Activated naive CD8-positive, alpha-beta T cell treated with anti-CD3 and anti-CD28 coated beads for 36 hours (primary cell): ENCODE measurements around the gene BLVRB. TPM values are rescaled to one million over a fixed set of nuclear protein-coding genes. Genes with fewer than 3 reads are reported as not detected.
"Not testable (repeated sequence)": the region's sequence is repeated elsewhere in the genome, so short reads cannot be mapped to it uniquely, and the experiment has no call there.

Source experiments
- DNase-seq: peaks from one replicate; pipeline ENCODE4 v3.0.0; 2021
- H3K27ac Mint-ChIP-seq: one replicate; pipeline ENCODE4 v1.8.0; 2022; ENCODE audit warnings: mild to moderate bottlenecking, moderate library complexity, mixed read lengths
- H3K27me3 Mint-ChIP-seq: one replicate; pipeline ENCODE4 v1.8.0; 2022; ENCODE audit warnings: mild to moderate bottlenecking, mixed read lengths
- H3K36me3 Mint-ChIP-seq: one replicate; pipeline ENCODE4 v1.8.0; 2021; ENCODE audit warnings: mild to moderate bottlenecking, mixed read lengths
- H3K4me1 Mint-ChIP-seq: one replicate; pipeline ENCODE4 v1.8.0; 2021; ENCODE audit warnings: mixed read lengths
- H3K4me3 Mint-ChIP-seq: one replicate; pipeline ENCODE4 v1.8.0; 2022; ENCODE audit warnings: mild to moderate bottlenecking, moderate library complexity, mixed read lengths
- H3K9me3 Mint-ChIP-seq: one replicate; pipeline ENCODE4 v1.8.0; 2022; ENCODE audit warnings: mixed read lengths
- total RNA-seq, 2 experiments: library from RNA; stranded (reverse); gene quantifications; one replicate each; pipeline ENCODE4 v1.2.3, GENCODE V29; 2021

The BLVRB gene
- total RNA-seq, 2 experiments from 2014 or later = 15.1 to 15.2 TPM

GRCh38 chr19:40500678-40501530 lies 35.4 kb upstream of the BLVRB start:
- not testable (repeated sequence) for H3K9me3 Mint-ChIP-seq, H3K27ac Mint-ChIP-seq, H3K27me3 Mint-ChIP-seq, DNase-seq, H3K4me3 Mint-ChIP-seq, H3K36me3 Mint-ChIP-seq, H3K4me1 Mint-ChIP-seq

- H3K4me3 Mint-ChIP-seq = no peak overlapping the region
- no peak for DNase-seq
- peaks cover 1% of the 10 kb centered on the region for H3K36me3 Mint-ChIP-seq
- H3K9me3 Mint-ChIP-seq = no peaks in the 10 kb centered on the region
- no peak overlapping the region for H3K27ac Mint-ChIP-seq
- H3K27me3 Mint-ChIP-seq = peaks cover 11% of the 10 kb centered on the region
- H3K4me1 Mint-ChIP-seq = no peaks in the 10 kb centered on the region
These were observed 33.8 kb upstream of the BLVRB start for GRCh38 chr19:40499320-40499719.

GRCh38 chr19:40497214-40497613 lies 31.7 kb upstream of the BLVRB start:
- Mint-ChIP-seq H3K4me3 (no peak overlapping the region), H3K27ac (no peak overlapping the region), H3K36me3 (peaks cover 1% of the 10 kb centered on the region), H3K27me3 (peaks cover 3% of the 10 kb centered on the region), H3K9me3 (no peaks in the 10 kb centered on the region), H3K4me1 (no peaks in the 10 kb centered on the region)
- DNase-seq = no peak

- no peak for DNase-seq
- peaks cover 7% of the 10 kb centered on the region for H3K27me3 Mint-ChIP-seq
- peaks cover 1% of the 10 kb centered on the region for H3K36me3 Mint-ChIP-seq
- no peak overlapping the region for H3K4me3 Mint-ChIP-seq
- H3K27ac Mint-ChIP-seq = no peak overlapping the region
- H3K9me3 Mint-ChIP-seq = no peaks in the 10 kb centered on the region
- H3K4me1 Mint-ChIP-seq = no peaks in the 10 kb centered on the region
These were observed 28.8 kb upstream of the BLVRB start for GRCh38 chr19:40494191-40494838.

GRCh38 chr19:40493778-40494177 lies 28.2 kb upstream of the BLVRB start:
- Mint-ChIP-seq H3K36me3 (peaks cover 1% of the 10 kb centered on the region), H3K4me1 (no peaks in the 10 kb centered on the region), H3K27ac (no peak overlapping the region), H3K9me3 (no peaks in the 10 kb centered on the region), H3K4me3 (no peak overlapping the region), H3K27me3 (peaks cover 7% of the 10 kb centered on the region)
- DNase-seq = no peak

GRCh38 chr19:40492274-40492673 lies 26.7 kb upstream of the BLVRB start:
- Mint-ChIP-seq H3K36me3 (no peaks in the 10 kb centered on the region), H3K27me3 (peaks cover 18% of the 10 kb centered on the region), H3K4me1 (peaks cover 4% of the 10 kb centered on the region), H3K27ac (no peak overlapping the region), H3K4me3 (no peak overlapping the region), H3K9me3 (no peaks in the 10 kb centered on the region)
- no peak for DNase-seq

- H3K4me1 Mint-ChIP-seq = peaks cover 4% of the 10 kb centered on the region
- no peaks in the 10 kb centered on the region for H3K9me3 Mint-ChIP-seq
- no peak for DNase-seq
- no peak overlapping the region for H3K27ac Mint-ChIP-seq
- H3K4me3 Mint-ChIP-seq = no peak overlapping the region
- H3K36me3 Mint-ChIP-seq = no peaks in the 10 kb centered on the region
- H3K27me3 Mint-ChIP-seq = peaks cover 24% of the 10 kb centered on the region
These were observed 24.3 kb upstream of the BLVRB start for GRCh38 chr19:40489882-40490230.

GRCh38 chr19:40486017-40486416 lies 20.5 kb upstream of the BLVRB start:
- Mint-ChIP-seq H3K36me3 (no peaks in the 10 kb centered on the region), H3K4me1 (peaks cover 4% of the 10 kb centered on the region), H3K27me3 (peaks cover 25% of the 10 kb centered on the region), H3K9me3 (no peaks in the 10 kb centered on the region), H3K27ac (no peak overlapping the region), H3K4me3 (no peak overlapping the region)
- no peak for DNase-seq

- DNase-seq, H3K9me3 Mint-ChIP-seq, H3K36me3 Mint-ChIP-seq, H3K4me3 Mint-ChIP-seq, H3K4me1 Mint-ChIP-seq, H3K27me3 Mint-ChIP-seq, H3K27ac Mint-ChIP-seq: not testable (repeated sequence)
These were observed 10.5 kb upstream of the BLVRB start for GRCh38 chr19:40475878-40476644.

- no peak overlapping the region for H3K4me3 Mint-ChIP-seq
- no peak for DNase-seq
- no peaks in the 10 kb centered on the region for H3K36me3 Mint-ChIP-seq
- no peaks in the 10 kb centered on the region for H3K4me1 Mint-ChIP-seq
- H3K27me3 Mint-ChIP-seq = no peaks in the 10 kb centered on the region
- H3K27ac Mint-ChIP-seq = no peak overlapping the region
- no peaks in the 10 kb centered on the region for H3K9me3 Mint-ChIP-seq
These were observed 9.2 kb upstream of the BLVRB start for GRCh38 chr19:40474737-40475136.

- no peaks in the 10 kb centered on the region for H3K4me1 Mint-ChIP-seq
- H3K9me3 Mint-ChIP-seq = no peaks in the 10 kb centered on the region
- H3K36me3 Mint-ChIP-seq = no peaks in the 10 kb centered on the region
- H3K4me3 Mint-ChIP-seq = no peak overlapping the region
- DNase-seq = no peak
- H3K27me3 Mint-ChIP-seq = peaks cover 4% of the 10 kb centered on the region
- no peak overlapping the region for H3K27ac Mint-ChIP-seq
These were observed 7.0 kb upstream of the BLVRB start for GRCh38 chr19:40472516-40472915.

- Mint-ChIP-seq H3K4me1 (peaks cover 6% of the 10 kb centered on the region), H3K9me3 (no peaks in the 10 kb centered on the region), H3K27ac (no peak overlapping the region), H3K27me3 (peaks cover 10% of the 10 kb centered on the region), H3K36me3 (no peaks in the 10 kb centered on the region), H3K4me3 (no peak overlapping the region)
- DNase-seq = no peak
These were observed 5.6 kb upstream of the BLVRB start for GRCh38 chr19:40471111-40471510.

GRCh38 chr19:40469011-40469410 lies 3.5 kb upstream of the BLVRB start:
- Mint-ChIP-seq H3K27ac (no peak overlapping the region), H3K9me3 (no peaks in the 10 kb centered on the region), H3K4me1 (peaks cover 20% of the 10 kb centered on the region), H3K36me3 (no peaks in the 10 kb centered on the region), H3K4me3 (no peak overlapping the region), H3K27me3 (peaks cover 10% of the 10 kb centered on the region)
- no peak for DNase-seq

GRCh38 chr19:40466985-40467734 lies 1.6 kb upstream of the BLVRB start, which contains the start of gene SPTBN4:
SPTBN4 (plus strand) TSS chr19:40467001; CDS start chr19:40472622, 5,621 bp downstream.
- peak; percentile 19 for DNase-seq
- H3K36me3 Mint-ChIP-seq = no peaks in the 10 kb centered on the region

More at GRCh38 chr19:40466985-40467734, 1.6 kb upstream of the BLVRB start, which contains the start of gene SPTBN4:
- Mint-ChIP-seq H3K9me3 (no peaks in the 10 kb centered on the region), H3K4me3 (peak within 1 kb of the TSS; percentile 83), H3K27me3 (peaks cover 10% of the 10 kb centered on the region), H3K27ac (peak within 1 kb of the TSS; percentile 83), H3K4me1 (peaks cover 20% of the 10 kb centered on the region)
